Activated CD8-positive, alpha-beta memory T cell treated with anti-CD3 and anti-CD28 coated beads, Interleukin-2, amount 10 ng/mL, durations not matched to agents 7 days and 5 days (primary cell): ENCODE results near the gene ARID1B. TPM values are rescaled to one million over a fixed set of nuclear protein-coding genes. Genes with fewer than 3 reads are reported as not detected.

Source experiments
- ATAC-seq: fragments of 150-1000 bp; cut with Tn5 transposase; one replicate; pipeline ENCODE4 v1.10.0; 2021; ENCODE audit warnings: moderate library complexity
- CTCF ChIA-PET: fragments of 350-600 bp; sonication (Branson Sonifier 250); formaldehyde crosslinking; loops from one replicate; lab custom pipeline; 2021; ENCODE audit warnings: antibody characterized with exemption; lab: Charles Lee
- DNase-seq: peaks from one replicate; pipeline ENCODE4 v3.0.0-alpha.2; 2020
- H3K27ac Mint-ChIP-seq: one replicate; pipeline ENCODE4 v1.8.0; 2021; ENCODE audit warnings: mild to moderate bottlenecking, mixed read lengths
- H3K27me3 Mint-ChIP-seq: one replicate; pipeline ENCODE4 v1.8.0; 2021; ENCODE audit warnings: mixed read lengths
- H3K36me3 Mint-ChIP-seq: one replicate; pipeline ENCODE4 v1.8.0; 2021; ENCODE audit warnings: mild to moderate bottlenecking, mixed read lengths
- H3K4me1 Mint-ChIP-seq: one replicate; pipeline ENCODE4 v1.8.0; 2021; ENCODE audit warnings: mixed read lengths
- H3K4me3 Mint-ChIP-seq: one replicate; pipeline ENCODE4 v1.8.0; 2021; ENCODE audit warnings: mild to moderate bottlenecking, moderate library complexity, mixed read lengths
- H3K9me3 Mint-ChIP-seq: one replicate; pipeline ENCODE4 v1.8.0; 2022; ENCODE audit warnings: low read depth, mixed read lengths
- total RNA-seq, 2 experiments: library from RNA; stranded (reverse); gene quantifications; one replicate each; pipeline ENCODE4 v1.2.3, GENCODE V29; 2021

Gene ARID1B
- total RNA-seq, 2 experiments from 2014 or later, result 59.5 to 81.5 TPM

DNA sequence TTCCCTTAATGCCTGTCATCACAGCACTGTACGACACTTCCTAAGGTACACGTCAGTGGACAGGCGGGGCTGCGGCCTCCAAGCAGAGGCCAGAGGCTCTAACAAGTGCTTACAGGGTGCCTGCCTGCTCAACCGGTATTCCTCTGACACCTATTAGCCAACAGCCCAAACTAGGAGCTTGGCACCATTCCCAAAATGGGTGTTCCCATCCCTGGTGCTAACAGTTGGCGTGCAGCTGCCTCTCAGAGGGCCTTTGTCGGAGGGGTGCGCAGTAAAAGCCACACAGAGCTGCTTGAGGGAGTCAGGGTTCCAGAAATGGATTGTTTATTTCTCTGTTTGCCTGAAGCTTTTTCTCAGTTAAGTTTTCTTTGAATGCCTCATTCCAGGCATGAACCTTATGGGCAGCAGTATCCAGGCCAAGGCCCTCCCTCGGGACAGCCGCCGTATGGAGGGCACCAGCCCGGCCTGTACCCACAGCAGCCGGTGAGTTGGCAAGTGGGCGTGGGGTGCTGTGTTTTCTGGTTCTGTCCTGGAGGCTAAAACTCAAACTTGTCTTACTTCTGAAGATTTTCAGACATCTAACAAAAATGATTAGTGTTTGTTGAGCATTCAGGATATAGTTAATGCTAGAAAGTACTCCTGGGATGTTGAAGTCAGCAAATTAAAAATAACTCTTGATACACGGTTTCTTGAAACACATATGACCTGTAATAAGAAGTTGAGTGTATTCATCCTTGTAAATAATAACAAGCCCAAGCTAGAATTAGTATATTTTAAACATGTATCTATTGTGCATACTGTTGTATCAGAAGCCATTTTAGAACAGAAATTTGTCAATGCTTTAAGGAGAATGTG, 421.5 kb downstream of the ARID1B start:
- no peaks in the 10 kb centered on the region for H3K9me3 Mint-ChIP-seq
- H3K36me3 Mint-ChIP-seq, result peaks cover 10% of the 10 kb centered on the region
- H3K4me1 Mint-ChIP-seq, result no peaks in the 10 kb centered on the region
- no peaks in the 10 kb centered on the region for H3K27me3 Mint-ChIP-seq
- H3K27ac Mint-ChIP-seq, result no peak overlapping the region
- ATAC-seq (no peak), DNase-seq (no peak)
- no peak overlapping the region for H3K4me3 Mint-ChIP-seq
- CTCF ChIA-PET, result no interaction called here

- peaks cover under 1% of the 10 kb centered on the region for H3K4me1 Mint-ChIP-seq
- ATAC-seq (no peak), DNase-seq (no peak)
- no peak overlapping the region for H3K4me3 Mint-ChIP-seq
- H3K36me3 Mint-ChIP-seq, result peaks cover 16% of the 10 kb centered on the region
- CTCF ChIA-PET, result interaction anchor here (1.1 kb wide), 1 partner anchor 16 kb away, joined by 3 read pairs; no protein-coding TSS in a partner anchor
- no peaks in the 10 kb centered on the region for H3K9me3 Mint-ChIP-seq
- no peaks in the 10 kb centered on the region for H3K27me3 Mint-ChIP-seq
- H3K27ac Mint-ChIP-seq, result no peak overlapping the region
Observed at GRCh38 chr6:157200117-157200516, 422.9 kb downstream of the ARID1B start.

DNA sequence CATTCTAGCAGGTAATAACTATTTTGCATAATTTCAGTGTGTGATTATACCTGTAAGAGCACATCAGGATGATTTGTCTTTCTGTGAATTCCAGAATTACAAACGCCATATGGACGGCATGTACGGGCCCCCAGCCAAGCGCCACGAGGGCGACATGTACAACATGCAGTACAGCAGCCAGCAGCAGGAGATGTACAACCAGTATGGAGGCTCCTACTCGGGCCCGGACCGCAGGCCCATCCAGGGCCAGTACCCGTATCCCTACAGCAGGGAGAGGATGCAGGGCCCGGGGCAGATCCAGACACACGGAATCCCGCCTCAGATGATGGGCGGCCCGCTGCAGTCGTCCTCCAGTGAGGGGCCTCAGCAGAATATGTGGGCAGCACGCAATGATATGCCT, 423.4 kb downstream of the ARID1B start:
- ATAC-seq (no peak), DNase-seq (no peak)
- Mint-ChIP-seq H3K4me1 (peaks cover 2% of the 10 kb centered on the region), H3K27me3 (no peaks in the 10 kb centered on the region), H3K36me3 (peaks cover 16% of the 10 kb centered on the region), H3K4me3 (no peak overlapping the region), H3K27ac (no peak overlapping the region), H3K9me3 (no peaks in the 10 kb centered on the region)
- CTCF ChIA-PET, result interaction anchor here (1.1 kb wide), 1 partner anchor 17 kb away, joined by 3 read pairs; no protein-coding TSS in a partner anchor

DNA sequence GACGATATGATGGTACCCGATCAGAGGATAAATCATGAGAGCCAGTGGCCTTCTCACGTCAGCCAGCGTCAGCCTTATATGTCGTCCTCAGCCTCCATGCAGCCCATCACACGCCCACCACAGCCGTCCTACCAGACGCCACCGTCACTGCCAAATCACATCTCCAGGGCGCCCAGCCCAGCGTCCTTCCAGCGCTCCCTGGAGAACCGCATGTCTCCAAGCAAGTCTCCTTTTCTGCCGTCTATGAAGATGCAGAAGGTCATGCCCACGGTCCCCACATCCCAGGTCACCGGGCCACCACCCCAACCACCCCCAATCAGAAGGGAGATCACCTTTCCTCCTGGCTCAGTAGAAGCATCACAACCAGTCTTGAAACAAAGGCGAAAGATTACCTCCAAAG, 423.9 kb downstream of the ARID1B start:
- H3K27me3 Mint-ChIP-seq, result no peaks in the 10 kb centered on the region
- ATAC-seq, result no peak
- H3K36me3 Mint-ChIP-seq, result peaks cover 17% of the 10 kb centered on the region
- H3K4me1 Mint-ChIP-seq, result peaks cover 2% of the 10 kb centered on the region
- H3K9me3 Mint-ChIP-seq, result no peaks in the 10 kb centered on the region
- DNase-seq, result no peak
- CTCF ChIA-PET, result no interaction called here
- no peak overlapping the region for H3K4me3 Mint-ChIP-seq
- no peak overlapping the region for H3K27ac Mint-ChIP-seq

GRCh38 chr6:157203312-157203744, 426.1 kb downstream of the ARID1B start:
- CTCF ChIA-PET, result no interaction called here
- H3K27me3 Mint-ChIP-seq, result no peaks in the 10 kb centered on the region
- DNase-seq, result no peak
- no peak overlapping the region for H3K27ac Mint-ChIP-seq
- peaks cover 19% of the 10 kb centered on the region for H3K36me3 Mint-ChIP-seq
- no peaks in the 10 kb centered on the region for H3K9me3 Mint-ChIP-seq
- ATAC-seq, result no peak
- peaks cover 2% of the 10 kb centered on the region for H3K4me1 Mint-ChIP-seq
- no peak overlapping the region for H3K4me3 Mint-ChIP-seq

- DNase-seq, result no peak
- Mint-ChIP-seq H3K27ac (no peak overlapping the region), H3K4me3 (no peak overlapping the region), H3K4me1 (peaks cover 2% of the 10 kb centered on the region), H3K9me3 (no peaks in the 10 kb centered on the region), H3K36me3 (peaks cover 19% of the 10 kb centered on the region), H3K27me3 (no peaks in the 10 kb centered on the region)
- ATAC-seq, result no peak
- CTCF ChIA-PET, result no interaction called here
Observed at GRCh38 chr6:157203764-157204163, 426.6 kb downstream of the ARID1B start.

- Mint-ChIP-seq H3K4me1 (peaks cover 2% of the 10 kb centered on the region), H3K36me3 (peaks cover 19% of the 10 kb centered on the region), H3K27me3 (no peaks in the 10 kb centered on the region), H3K4me3 (no peak overlapping the region), H3K27ac (no peak overlapping the region), H3K9me3 (no peaks in the 10 kb centered on the region)
- CTCF ChIA-PET, result interaction anchor here (0.9 to 1.1 kb wide), 2 partner anchors 30 kb away, joined by 3 read pairs; no protein-coding TSS in a partner anchor
- DNase-seq (no peak), ATAC-seq (no peak)
Observed at GRCh38 chr6:157205473-157206358, 428.5 kb downstream of the ARID1B start.

GRCh38 chr6:157206359-157206815, 429.2 kb downstream of the ARID1B start:
- peaks cover 2% of the 10 kb centered on the region for H3K4me1 Mint-ChIP-seq
- DNase-seq (no peak), ATAC-seq (no peak)
- no peak overlapping the region for H3K27ac Mint-ChIP-seq
- H3K27me3 Mint-ChIP-seq, result no peaks in the 10 kb centered on the region
- H3K4me3 Mint-ChIP-seq, result no peak overlapping the region
- H3K9me3 Mint-ChIP-seq, result no peaks in the 10 kb centered on the region
- H3K36me3 Mint-ChIP-seq, result peaks cover 15% of the 10 kb centered on the region
- CTCF ChIA-PET, result interaction anchor here (1.1 kb wide), 1 partner anchor 29 kb away, joined by 3 read pairs; no protein-coding TSS in a partner anchor

- CTCF ChIA-PET, result interaction anchor here (0.6 kb wide), 1 partner anchor 124 kb away, joined by 3 read pairs; no protein-coding TSS in a partner anchor
- H3K36me3 Mint-ChIP-seq, result peaks cover 15% of the 10 kb centered on the region
- no peak overlapping the region for H3K27ac Mint-ChIP-seq
- DNase-seq (no peak), ATAC-seq (no peak)
- H3K4me1 Mint-ChIP-seq, result peaks cover 2% of the 10 kb centered on the region
- H3K4me3 Mint-ChIP-seq, result no peak overlapping the region
- no peaks in the 10 kb centered on the region for H3K27me3 Mint-ChIP-seq
- no peaks in the 10 kb centered on the region for H3K9me3 Mint-ChIP-seq
Observed at GRCh38 chr6:157207521-157208076, 430.4 kb downstream of the ARID1B start.

GRCh38 chr6:157209865-157210530, 432.8 kb downstream of the ARID1B start:
- CTCF ChIA-PET, result no interaction called here
- ATAC-seq (no peak), DNase-seq (no peak)

DNA sequence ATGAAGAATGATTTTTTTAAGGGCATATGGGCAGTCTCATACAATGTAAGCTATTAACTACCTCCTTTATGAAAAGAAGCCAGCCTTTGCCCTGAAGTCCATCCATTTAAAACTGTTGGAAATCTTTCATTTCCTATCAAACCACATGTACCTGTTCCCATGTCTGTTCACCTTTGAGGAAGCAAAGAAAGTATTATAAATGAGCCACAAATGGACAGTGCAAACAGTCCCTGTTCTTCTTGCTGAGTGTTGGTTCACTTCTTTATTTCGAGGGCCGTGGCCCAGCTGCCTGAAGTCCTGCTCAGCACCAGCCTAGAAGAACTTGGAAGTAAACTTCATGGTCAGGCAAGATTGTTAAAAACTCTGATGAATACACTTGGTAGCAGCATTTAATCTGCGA, 433.8 kb downstream of the ARID1B start:
- no peak overlapping the region for H3K27ac Mint-ChIP-seq
- no peaks in the 10 kb centered on the region for H3K4me1 Mint-ChIP-seq
- no peaks in the 10 kb centered on the region for H3K9me3 Mint-ChIP-seq
- ATAC-seq, result no peak
- no peak for DNase-seq
- H3K27me3 Mint-ChIP-seq, result no peaks in the 10 kb centered on the region
- no peak overlapping the region for H3K4me3 Mint-ChIP-seq
- peaks cover 5% of the 10 kb centered on the region for H3K36me3 Mint-ChIP-seq
- CTCF ChIA-PET, result interaction anchor here (0.8 kb wide), 1 partner anchor 17 kb away, joined by 4 read pairs; no protein-coding TSS in a partner anchor

More at GRCh38 chr6:157209865-157210530, 432.8 kb downstream of the ARID1B start:
- Mint-ChIP-seq H3K27ac (no peak overlapping the region), H3K36me3 (peaks cover 5% of the 10 kb centered on the region), H3K9me3 (no peaks in the 10 kb centered on the region), H3K4me1 (peaks cover 2% of the 10 kb centered on the region), H3K27me3 (no peaks in the 10 kb centered on the region), H3K4me3 (no peak overlapping the region)

DNA sequence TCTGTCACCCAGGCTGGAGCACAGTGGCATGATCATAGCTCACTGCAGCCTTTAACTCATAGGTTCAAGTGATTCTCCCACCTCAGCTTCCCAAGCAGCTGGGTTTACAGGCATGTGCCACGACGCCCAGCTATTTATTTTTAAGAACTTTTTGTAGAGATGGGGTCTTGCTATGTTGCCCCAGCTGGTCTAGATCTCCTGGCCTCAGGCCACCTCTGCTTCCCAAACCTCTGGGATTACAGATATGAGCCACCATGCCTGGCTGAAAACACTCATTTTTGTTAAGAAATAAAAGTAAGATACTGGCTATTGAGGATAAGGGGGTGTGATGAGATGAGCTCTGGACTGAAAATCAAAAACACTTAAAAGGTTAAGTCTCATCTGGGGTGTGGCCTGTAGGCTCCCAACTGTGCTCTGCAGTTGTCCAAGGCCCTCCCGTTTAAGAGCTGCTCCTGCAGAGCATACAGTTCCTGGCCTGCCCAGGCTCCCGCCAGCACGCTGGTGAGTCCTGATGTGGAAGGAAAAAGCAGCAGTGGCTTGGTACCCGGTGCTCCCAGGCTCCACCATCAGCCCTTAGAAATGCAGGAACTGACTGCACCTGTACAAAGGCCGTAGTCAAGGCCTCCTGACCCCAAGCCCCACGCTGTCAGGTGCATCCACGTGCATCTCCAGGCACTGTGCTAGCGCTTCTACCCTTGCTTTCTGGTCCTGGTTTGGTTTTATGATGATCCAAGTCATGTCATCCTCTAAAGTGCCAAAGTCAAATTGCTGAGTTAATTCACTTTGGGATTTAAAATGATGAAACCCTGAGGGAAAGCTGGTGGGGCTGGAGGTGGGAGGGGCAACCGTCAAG, 434.7 kb downstream of the ARID1B start:
- DNase-seq, result no peak
- ATAC-seq, result no peak
- CTCF ChIA-PET, result interaction anchor here (0.8 to 1.5 kb wide), 3 partner anchors 11 to 24 kb away, joined by 3 to 5 read pairs (median 4); no protein-coding TSS in a partner anchor
- H3K9me3 Mint-ChIP-seq, result no peaks in the 10 kb centered on the region
- peaks cover 3% of the 10 kb centered on the region for H3K4me1 Mint-ChIP-seq
- no peaks in the 10 kb centered on the region for H3K36me3 Mint-ChIP-seq
- H3K4me3 Mint-ChIP-seq, result no peak overlapping the region
- H3K27ac Mint-ChIP-seq, result no peak overlapping the region
- H3K27me3 Mint-ChIP-seq, result no peaks in the 10 kb centered on the region
